Measurements from ENCODE around the gene UQCRC1.

Gene UQCRC1

GRCh38 chr3:48609088-48610005 is at the start of gene UQCRC1:
Gene UQCRC1, minus strand, starts transcription at chr3:48609646. Its CDS starts 26 bp downstream, at chr3:48609620.
- peak; percentile 70 for DNase-seq

- DNase-seq, result no peak
Observed at GRCh38 chr3:48656841-48657281, 47.4 kb upstream of the UQCRC1 start.

DNA sequence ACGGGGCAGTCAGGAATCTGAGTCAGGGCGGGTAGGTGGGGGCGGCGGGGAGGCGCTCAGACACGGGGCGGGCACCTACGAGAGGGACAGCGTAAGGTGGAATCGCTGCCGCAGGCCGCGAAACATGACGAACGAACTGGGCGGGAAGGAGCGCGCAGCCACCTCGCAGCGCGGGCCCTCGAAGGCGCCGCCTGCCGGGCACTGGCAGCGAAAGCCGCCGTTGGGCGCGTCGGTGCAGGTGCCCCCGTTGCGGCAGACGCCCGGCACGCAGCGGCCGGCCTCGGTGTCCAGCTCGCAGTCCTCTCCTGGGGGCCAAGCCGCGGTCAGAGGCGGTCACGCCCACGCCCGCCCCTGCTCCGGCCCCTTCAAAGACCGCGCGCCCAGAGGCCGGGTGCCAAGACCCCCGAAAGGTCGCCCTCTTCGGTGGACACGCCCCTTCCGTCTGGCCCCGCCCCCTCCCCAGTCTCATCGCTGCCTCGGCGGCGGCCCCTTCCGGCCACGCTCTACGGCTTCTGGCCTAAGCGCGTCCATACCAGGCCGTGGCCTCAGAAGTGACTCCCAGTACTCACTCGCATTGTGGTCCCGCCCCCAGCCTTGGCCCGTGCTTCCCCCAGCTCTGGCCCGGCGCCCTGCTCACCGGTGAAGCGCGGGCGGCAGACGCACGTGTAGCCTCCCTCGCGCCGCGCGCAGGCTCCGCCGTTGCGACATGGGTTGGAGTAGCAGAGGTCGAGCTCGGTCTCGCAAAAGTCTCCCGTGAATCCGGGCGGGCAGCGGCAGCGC is 46.8 kb upstream of the UQCRC1 start:
- no peak for DNase-seq

DNA sequence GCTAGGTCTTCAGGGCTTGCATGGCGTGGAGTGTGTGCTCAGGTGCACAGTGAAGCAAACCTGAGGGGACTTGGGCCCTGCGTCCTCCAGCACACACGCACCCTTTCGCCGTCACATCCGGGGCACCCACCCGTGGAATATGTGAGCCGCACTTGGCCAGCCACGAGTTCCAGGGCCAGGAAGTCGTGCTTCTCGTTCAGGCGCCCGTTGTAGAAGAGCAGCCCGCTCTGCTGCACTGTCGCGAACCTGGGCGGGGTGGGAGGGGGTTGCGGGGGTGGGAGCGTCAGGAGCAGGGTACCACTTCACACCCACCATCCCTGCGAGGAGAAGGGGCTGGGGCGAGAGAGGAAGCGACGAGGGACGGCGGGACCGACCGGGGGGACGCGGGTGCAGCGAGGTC is 46.2 kb upstream of the UQCRC1 start:
- no peak for DNase-seq

GRCh38 chr3:48655063-48655462 is 45.6 kb upstream of the UQCRC1 start:
- DNase-seq, result no peak

DNA sequence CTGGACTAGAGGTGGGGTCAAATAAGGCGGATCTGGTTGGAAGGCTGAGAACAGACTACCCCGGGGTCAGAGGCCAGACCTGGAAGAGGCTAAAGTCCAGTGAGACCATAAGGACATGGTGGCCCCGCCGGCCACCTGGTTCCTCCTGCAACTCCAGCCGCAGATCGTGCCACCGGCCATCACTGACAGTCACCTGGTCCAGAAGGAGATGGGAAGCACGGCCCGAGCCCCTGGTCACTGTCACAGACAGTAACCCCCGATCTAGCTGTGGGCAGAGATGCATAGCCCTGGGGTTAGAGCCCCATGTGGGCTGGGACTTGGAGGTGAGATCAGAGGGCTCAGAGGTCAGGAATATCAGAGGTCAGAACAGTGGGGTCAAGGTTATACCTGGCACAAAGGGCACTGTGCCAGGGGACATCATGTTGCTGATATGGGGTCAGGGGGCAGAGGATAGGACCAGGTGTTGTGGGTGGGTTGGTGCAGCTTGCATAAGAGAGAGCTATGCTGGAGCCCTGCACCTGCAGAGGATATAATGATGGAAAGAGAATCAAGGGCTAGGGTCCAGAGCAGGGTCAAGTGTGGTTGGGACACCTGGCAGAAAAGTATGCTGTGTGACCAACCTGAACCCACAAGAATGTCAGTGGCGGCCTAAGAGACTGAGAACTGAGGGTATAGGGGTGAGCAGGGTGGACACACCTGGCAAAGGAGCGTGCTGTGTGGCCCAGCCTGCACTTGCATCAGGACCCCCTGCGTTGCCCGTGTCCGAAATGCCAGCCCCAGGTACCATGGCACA is 43.7 kb upstream of the UQCRC1 start:
- no peak for DNase-seq

GRCh38 chr3:48651771-48652170 is 42.3 kb upstream of the UQCRC1 start:
- DNase-seq, result no peak

DNA sequence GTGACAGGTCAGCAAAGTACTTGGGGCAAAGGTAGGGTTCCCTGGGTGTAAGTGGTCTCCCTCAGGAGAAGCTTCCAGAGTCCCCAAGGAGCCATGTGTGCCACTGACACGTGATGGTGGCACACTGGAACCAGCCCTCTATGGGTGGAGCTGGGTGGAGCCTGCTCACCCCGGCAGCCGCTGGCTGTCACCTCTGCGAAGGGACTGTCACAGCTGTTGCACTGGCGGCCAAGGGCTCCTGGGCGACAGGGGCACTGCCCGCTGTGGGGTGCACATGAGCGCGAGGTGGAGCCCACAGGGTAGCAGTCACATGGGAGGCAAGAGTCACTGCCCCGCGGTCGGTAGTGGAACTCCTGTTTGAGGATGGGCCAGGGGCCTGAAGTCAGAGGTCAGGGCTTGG is 41.3 kb upstream of the UQCRC1 start:
- no peak for DNase-seq

DNA sequence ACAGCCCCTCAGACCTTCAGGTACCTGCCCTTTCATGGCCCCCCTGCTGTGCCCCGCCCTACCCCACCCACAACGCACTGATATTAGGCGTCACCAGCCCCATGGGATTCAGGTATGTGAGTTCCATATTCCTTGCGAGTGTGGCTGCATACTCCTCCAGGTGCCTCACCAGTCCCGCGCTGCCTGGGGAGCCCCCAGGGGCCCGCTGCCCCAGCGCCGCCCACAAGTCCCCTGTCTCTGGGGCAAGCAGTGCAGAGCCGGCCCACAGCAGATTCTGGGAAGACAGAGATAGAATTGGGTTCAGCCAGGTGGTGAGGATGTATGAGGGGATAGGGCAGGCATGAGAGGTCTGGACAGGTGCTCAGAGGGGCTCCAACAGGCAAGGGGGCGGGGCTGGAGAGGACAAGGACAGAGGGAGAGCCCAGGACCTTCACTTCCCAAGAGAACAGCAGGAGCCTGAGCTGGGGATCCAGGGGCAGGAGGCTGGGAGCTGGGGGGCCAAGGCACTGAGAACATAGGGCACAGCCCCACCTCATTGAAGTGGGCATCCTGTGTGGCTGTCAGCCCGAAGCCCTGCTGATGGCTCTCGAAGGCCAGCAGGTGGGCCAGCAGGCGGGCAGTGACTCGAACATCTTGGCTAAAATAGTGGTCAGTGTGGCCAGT is 38.9 kb upstream of the UQCRC1 start:
- no peak for DNase-seq

DNA sequence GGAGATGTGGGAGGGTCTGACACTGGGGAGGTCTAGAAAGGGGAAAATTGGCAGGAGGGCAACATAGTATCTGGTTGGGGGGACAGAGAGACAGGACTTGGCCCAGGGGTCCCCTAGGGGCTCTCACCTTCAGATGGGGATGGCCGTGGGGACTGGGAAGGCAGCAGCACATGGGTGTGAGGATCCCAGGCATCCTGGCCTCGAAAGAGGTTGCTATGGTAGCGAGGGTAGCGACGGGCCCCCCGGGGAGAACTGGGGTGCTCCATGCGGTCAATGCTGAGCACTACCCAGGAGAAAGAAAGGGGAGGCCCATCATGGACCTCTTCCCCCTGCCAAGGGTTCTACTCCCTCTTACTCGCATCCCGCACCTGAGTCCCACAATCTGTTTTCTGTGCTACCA is 38.3 kb upstream of the UQCRC1 start:
- no peak for DNase-seq

DNA sequence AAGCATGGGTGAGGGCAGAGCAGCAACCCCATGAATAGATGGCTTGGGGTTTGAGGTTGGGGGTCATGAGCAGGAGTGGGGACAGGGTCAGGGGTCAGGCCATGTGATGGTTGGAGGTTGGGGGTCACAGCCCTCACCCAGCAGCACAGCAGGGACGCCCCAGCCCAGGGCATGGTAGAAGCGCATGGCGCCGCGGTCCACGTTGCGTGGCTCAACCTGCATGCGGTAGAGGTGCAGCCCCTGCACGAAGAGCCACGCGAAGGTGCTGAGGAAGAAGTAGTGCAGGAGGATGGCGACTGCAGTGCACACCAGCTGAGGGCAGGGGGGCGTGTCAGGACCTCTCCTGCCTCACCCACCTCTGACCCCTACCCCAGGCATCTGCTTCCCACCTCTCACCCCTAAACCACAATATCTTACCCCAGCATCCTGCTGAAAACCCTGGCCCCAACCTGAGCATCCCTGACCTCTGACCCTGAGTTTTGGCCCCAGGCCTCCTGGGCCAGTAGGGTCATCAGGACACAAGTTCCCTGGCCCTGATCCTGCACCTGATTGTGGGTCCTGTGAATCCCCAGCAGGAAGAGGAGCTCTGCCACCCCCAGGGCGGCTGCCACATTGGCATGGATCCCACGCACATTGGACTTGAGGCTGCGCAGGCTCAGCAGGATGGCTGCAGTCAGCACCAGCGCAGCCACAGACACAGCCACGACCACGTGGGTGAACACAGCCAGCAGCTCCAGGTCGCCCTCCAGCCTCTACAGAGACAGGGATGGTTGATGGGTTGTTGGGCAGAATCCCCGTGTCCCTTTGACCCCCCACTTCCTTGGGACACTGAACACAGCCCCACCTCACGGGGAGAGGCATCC is 35.7 kb upstream of the UQCRC1 start:
- DNase-seq, result no peak

- DNase-seq, result no peak
Observed at GRCh38 chr3:48642605-48643004, 33.2 kb upstream of the UQCRC1 start.

GRCh38 chr3:48641396-48641795 is 31.9 kb upstream of the UQCRC1 start:
- DNase-seq, result no peak

DNA sequence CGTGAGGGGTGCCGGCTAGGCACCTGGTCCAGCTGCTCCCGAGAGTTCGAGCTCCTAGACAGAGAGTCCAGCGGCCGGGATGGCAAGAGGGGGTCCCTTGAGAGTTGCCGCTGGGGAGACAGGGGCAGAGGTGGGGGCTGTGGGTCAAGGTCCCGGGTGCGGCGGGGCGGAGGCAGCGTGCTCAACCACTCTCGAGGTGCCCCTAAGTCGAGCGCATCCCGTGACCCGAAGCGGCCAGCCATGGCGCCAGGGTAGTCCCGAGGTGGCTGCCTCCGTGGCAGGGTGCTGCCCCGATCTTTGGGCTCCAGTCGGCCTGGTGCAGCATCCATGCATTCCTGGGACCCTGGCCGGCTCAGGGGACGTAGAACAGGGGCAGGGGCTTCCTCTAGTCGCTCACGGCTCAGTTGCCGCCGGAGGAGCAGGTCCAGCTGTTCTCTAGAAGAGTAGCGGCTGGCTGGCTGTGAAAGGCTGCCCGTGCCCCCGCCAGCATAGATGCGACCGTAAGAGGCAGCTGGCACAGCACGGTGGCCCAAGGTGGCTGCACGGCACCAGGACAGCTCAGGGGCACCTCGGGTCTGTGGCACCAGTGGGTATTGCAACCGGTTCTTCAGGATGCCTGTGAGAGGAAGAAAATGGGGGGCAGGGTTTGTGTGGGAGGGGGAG is 30.6 kb upstream of the UQCRC1 start:
- DNase-seq, result no peak

DNA sequence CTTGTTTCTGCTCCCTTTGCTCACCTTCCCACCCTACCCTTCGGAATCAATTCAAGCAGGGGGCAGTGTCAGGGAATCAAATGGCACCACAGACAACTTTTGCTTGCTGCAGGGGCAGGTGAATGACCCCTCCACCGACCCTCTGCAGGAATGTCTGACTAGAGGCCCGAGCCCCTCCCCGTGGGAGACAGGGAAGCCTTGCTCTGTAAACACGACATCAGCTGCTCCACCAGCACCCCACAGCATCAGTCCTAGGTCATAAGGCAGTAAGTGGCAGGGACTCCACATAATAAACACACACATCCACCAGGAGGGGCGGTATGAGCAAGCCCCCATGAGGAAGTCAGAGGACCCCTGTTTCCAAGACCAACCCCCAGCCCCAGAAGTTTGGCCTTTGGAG is 27.9 kb upstream of the UQCRC1 start:
- DNase-seq, result no peak

DNA sequence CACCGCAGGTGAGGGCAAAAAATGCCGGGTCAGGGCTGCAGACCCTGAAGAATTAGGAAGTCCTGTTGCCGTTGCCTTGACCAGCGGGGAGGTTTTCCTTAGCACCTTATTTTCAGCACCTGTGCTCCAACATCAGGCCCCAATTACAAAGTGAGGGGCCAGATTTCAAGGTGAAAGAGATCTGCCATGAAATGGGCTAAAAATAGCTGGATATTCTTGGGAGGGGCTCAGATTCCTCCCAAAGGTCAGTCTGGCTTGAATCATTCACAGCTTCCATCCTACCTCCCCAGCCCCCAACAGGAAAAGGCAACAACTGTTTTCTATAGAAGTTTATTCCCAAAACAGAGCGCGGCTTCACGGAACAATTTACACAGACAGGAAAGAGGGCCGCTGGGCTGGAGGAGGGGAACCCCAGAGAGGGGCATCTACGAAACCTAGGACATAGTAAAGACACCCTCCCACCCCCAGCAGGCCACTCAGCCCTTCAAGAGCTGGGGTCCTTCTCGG is 26.8 kb upstream of the UQCRC1 start:
- no peak for DNase-seq

DNA sequence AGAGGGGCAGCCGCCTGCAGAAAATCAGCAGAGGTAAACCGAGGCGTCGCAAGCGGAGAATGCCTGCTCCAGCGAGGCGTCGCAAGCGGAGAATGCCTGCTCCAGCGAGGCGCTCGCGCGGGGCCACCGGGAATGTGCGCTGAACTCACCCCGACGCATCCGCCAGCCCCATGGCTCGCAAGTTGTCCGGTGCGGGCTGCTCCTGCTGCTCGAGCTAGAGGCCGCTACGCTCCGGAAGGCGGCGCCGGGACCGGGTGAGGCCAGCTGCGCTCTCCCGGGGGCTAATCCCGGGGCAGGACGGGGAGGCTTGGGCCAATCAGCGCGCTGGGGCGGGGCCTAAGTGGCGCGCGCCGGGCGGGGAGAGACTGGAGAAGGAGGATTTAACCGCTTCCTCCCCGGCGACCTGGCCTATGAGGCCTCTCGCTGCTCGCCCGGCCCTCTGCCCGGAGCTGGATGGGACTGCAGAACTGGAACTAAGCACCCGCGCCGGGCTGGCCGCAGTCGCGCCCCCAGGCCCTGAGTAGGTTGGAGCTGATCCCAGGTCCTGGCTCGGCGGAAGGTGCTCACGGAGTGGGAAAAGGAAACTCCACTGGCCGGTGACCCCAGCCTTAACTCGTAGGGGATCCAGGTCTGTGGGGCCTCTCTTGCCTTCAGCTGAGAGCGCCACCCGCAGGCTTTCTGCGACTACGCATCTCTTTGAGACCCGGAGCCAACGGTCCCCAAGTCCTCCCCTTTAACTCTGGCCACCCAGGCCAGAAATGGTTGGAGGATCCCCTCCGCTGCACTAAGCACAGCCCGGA is 26.0 kb upstream of the UQCRC1 start, which contains the start of gene SLC26A6:
TSS of gene SLC26A6 (minus strand) at position 240 of the 800 bp plus-strand sequence. CDS start at position 172, 68 bp downstream.
- DNase-seq, result peak; percentile 90

GRCh38 chr3:48634661-48635221 is 25.3 kb upstream of the UQCRC1 start:
- no peak for DNase-seq

DNA sequence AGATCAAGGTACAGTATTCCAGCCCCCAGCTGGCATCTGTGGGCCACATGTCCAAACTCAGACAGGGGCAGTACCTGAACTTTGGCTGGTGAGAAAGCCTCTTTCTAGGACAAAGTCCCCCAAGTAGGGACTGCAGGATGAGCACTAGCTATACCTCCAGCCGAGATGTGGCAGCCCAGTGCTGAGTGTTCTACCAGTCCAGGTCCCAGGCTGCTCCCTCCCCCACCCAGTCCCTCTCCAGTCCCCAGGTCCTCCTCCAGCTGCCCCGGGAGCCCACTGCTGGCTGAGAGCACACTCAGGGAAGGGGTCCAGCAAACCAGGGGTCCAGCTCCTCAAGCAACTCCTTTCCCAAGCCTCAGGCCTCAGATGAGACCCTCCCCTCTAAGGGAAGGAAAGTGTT is 24.3 kb upstream of the UQCRC1 start:
- no peak for DNase-seq

All from amniotic stem cell (primary cell).